OCI-LY7 (cell line): Measurements from ENCODE around the gene ZNF283.

Experiments used
- CTCF ChIP-seq: fragments of 200-600 bp; sonication (generic); conservative IDR thresholded peaks from 2 replicates; pipeline ENCODE4 v1.5.1; 2014; ENCODE audit warnings: mild to moderate bottlenecking, antibody characterized with exemption, low read length, moderate library complexity, mixed read lengths
- EZH2phosphoT487 ChIP-seq: fragments of 200-600 bp; sonication (generic); IDR thresholded peaks from 2 replicates; pipeline ENCODE4 v1.6.1; 2018; ENCODE audit warnings: low read depth, borderline replicate concordance, mild to moderate bottlenecking, mixed run types, antibody characterized with exemption, low read length, moderate library complexity, mixed read lengths

- TF ChIP-seq CTCF (no peak), EZH2phosphoT487 (no peak)
Measured at GRCh38 chr19:43786665-43787064, 40.5 kb upstream of the ZNF283 start.
